ENCODE results near the gene DAB2IP. TPM values are rescaled to one million over a fixed set of nuclear protein-coding genes. Genes with fewer than 3 reads are reported as not detected.

DAB2IP gene
- total RNA-seq, 1 donor from 2014 or later: 81.6 TPM

GRCh38 chr9:121679901-121680635 is 28.6 kb downstream of the DAB2IP start:
- no peak for TF ChIP-seq CTCF (IDR thresholded peaks at IDR 0.05)
- Histone ChIP-seq H3K9me3 (no peaks in the 10 kb centered on the region), H3K4me1 (no peaks in the 10 kb centered on the region), H3K27me3 (no peaks in the 10 kb centered on the region), H3K4me3 (no peak overlapping the region), H3K36me3 (peaks cover 5% of the 10 kb centered on the region), H3K27ac (no peak overlapping the region)
- ATAC-seq (no peak), DNase-seq (peak; percentile 32)
- intact Hi-C loops (cut with DNase I): no loop called here

GRCh38 chr9:121681404-121681803 is 30.0 kb downstream of the DAB2IP start:
- Histone ChIP-seq H3K9me3 (no peaks in the 10 kb centered on the region), H3K4me1 (no peaks in the 10 kb centered on the region), H3K27ac (no peak overlapping the region), H3K36me3 (peaks cover 5% of the 10 kb centered on the region), H3K27me3 (no peaks in the 10 kb centered on the region), H3K4me3 (no peak overlapping the region)
- intact Hi-C loops (cut with DNase I): no loop called here
- no peak for ATAC-seq
- TF ChIP-seq CTCF (IDR thresholded peaks at IDR 0.05): no peak
- peak; percentile 18 for DNase-seq

GRCh38 chr9:121682201-121682600 is 30.8 kb downstream of the DAB2IP start:
- Histone ChIP-seq H3K4me3 (no peak overlapping the region), H3K9me3 (no peaks in the 10 kb centered on the region), H3K27me3 (no peaks in the 10 kb centered on the region), H3K36me3 (peaks cover 5% of the 10 kb centered on the region), H3K4me1 (no peaks in the 10 kb centered on the region), H3K27ac (no peak overlapping the region)
- no peak for ATAC-seq
- no peak for TF ChIP-seq CTCF (IDR thresholded peaks at IDR 0.05)
- peak; percentile 34 for DNase-seq
- intact Hi-C loops (cut with DNase I): no loop called here

DNA sequence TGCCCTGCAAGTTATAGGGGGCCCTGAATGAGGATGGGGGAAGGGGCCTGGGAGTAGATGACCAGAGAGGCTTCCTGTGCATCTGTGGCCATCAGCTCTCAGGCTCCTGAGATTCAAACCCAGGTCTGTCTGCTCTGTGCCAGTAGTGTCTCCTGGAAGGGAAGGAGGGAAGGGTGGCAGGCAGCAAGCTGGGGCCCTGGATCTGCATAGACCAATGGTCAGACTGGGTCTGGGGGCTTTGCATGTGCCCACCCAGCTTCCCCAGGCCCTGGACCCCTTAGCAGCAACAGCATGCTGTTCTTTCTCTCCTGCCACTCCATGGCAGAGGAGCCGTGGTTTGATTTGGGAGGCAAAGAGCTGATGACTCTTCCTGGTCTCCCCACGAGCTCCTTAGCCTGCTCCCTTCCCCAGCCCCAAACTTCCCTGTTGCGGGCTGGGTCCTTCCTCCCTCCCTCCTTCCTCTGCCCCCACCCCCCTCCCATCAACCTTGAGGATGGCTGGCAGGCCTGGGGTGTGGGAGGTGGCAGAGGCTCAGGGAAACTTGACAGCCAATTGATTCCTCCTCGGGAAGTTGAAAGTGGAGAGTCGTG is 31.6 kb downstream of the DAB2IP start:
- Histone ChIP-seq H3K27ac (no peak overlapping the region), H3K36me3 (peaks cover 5% of the 10 kb centered on the region), H3K4me3 (no peak overlapping the region), H3K9me3 (no peaks in the 10 kb centered on the region), H3K27me3 (no peaks in the 10 kb centered on the region), H3K4me1 (no peaks in the 10 kb centered on the region)
- DNase-seq: peak; percentile 34
- no peak for ATAC-seq
- intact Hi-C loops (cut with DNase I): no loop called here
- no peak for TF ChIP-seq CTCF (IDR thresholded peaks at IDR 0.05)

GRCh38 chr9:121683652-121684051 is 32.2 kb downstream of the DAB2IP start:
- no peaks in the 10 kb centered on the region for H3K9me3 ChIP-seq
- H3K4me3 ChIP-seq: no peak overlapping the region
- peaks cover 5% of the 10 kb centered on the region for H3K36me3 ChIP-seq
- H3K4me1 ChIP-seq: no peaks in the 10 kb centered on the region
- intact Hi-C loops (cut with DNase I): no loop called here
- no peak for ATAC-seq
- no peak overlapping the region for H3K27ac ChIP-seq
- no peak for DNase-seq
- no peak for TF ChIP-seq CTCF (IDR thresholded peaks at IDR 0.05)
- H3K27me3 ChIP-seq: no peaks in the 10 kb centered on the region
